SK-N-SH (cell line): Measurements from ENCODE around the gene NUAK1. TPM values are rescaled to one million over a fixed set of nuclear protein-coding genes. Genes with fewer than 3 reads are reported as not detected.
A peak's percentile ranks its signal among the peaks of the same experiment; 100 is the strongest.

Experiments
- CTCF ChIA-PET: fragments of 300-600, 350-600 bp; formaldehyde crosslinking; extraction: SDS; loops from one replicate; lab custom pipeline; 2021; lab: Yijun Ruan, JAX
- POLR2A ChIA-PET: fragments of 350-600 bp; sonication (Branson Sonifier 250); formaldehyde crosslinking; extraction: SDS; loops from one replicate; lab custom pipeline; 2020; ENCODE audit warnings: antibody characterized with exemption, inconsistent platforms; lab: Yijun Ruan, JAX
- DNase-seq: peaks from one replicate; pipeline ENCODE4 v3.0.0; 2012
- H2AFZ ChIP-seq: fragments of 200-600 bp; sonication (generic); 2 replicates; pipeline ENCODE4 v1.8.1; 2016; ENCODE audit warnings: antibody characterized with exemption, mild to moderate bottlenecking, low read depth
- H3F3A ChIP-seq: fragments of 200-600 bp; sonication (generic); replicated peaks from 2 replicates; pipeline ENCODE3; 2016; ENCODE audit warnings: antibody characterized with exemption, mild to moderate bottlenecking; ENCODE audit not compliant: insufficient read depth
- H3K27ac ChIP-seq, 2 experiments: fragments of 200-500 bp in 1 of 2; fragments of 200-600 bp in 1 of 2; sonication (Bioruptor generic) in 1 of 2; sonication (generic), shearing (Covaris generic) in 1 of 2; 2 replicates each; pipeline versions ENCODE4 v1.5.1 to v1.6.1; 2014 to 2016; ENCODE audit warnings: low read depth in 2 of 2, inconsistent platforms in 1 of 2, low read length in 1 of 2, mild to moderate bottlenecking in 1 of 2, mixed read lengths in 1 of 2
- H3K27me3 ChIP-seq: fragments of 200-600 bp; sonication (generic), shearing (Covaris generic); 2 replicates; pipeline ENCODE4 v1.6.1; 2016; ENCODE audit warnings: mixed run types; ENCODE audit not compliant: insufficient read depth
- H3K36me3 ChIP-seq, 2 experiments: fragments of 200-500 bp in 1 of 2; fragments of 200-600 bp in 1 of 2; sonication (Bioruptor generic) in 1 of 2; sonication (generic) in 1 of 2; replicated peaks in 1 of 2; 2 replicates each; pipeline versions ENCODE3 to v1.5.1; 2014 to 2016; ENCODE audit warnings: low read length in 1 of 2, mild to moderate bottlenecking in 1 of 2; ENCODE audit not compliant: insufficient read depth in 2 of 2, control insufficient read depth in 1 of 2
- H3K4me1 ChIP-seq, 2 experiments: fragments of 200-500 bp in 1 of 2; fragments of 200-600 bp in 1 of 2; sonication (Bioruptor generic) in 1 of 2; sonication (generic), shearing (Covaris generic) in 1 of 2; 2 replicates each; pipeline versions ENCODE4 v1.5.1 to v1.6.1; 2014 to 2016; ENCODE audit warnings: low read depth in 1 of 2, low read length in 1 of 2, mixed run types in 1 of 2; ENCODE audit not compliant: insufficient read depth in 2 of 2, control insufficient read depth in 1 of 2
- H3K4me2 ChIP-seq: fragments of 200-600 bp; sonication (generic), shearing (Covaris generic); 2 replicates; pipeline ENCODE4 v1.6.1; 2017; ENCODE audit warnings: mixed run types
- H3K4me3 ChIP-seq, 2 experiments: fragments of 200-500 bp in 1 of 2; fragments of 200-600 bp in 1 of 2; sonication (Bioruptor generic) in 1 of 2; sonication (generic), shearing (Covaris generic) in 1 of 2; 2 replicates each; pipeline versions ENCODE4 v1.5.1 to v1.8.1; 2014 to 2016; ENCODE audit warnings: low read depth in 2 of 2, inconsistent platforms in 1 of 2, low read length in 1 of 2, mild to moderate bottlenecking in 1 of 2, mixed read lengths in 1 of 2, moderate library complexity in 1 of 2
- H3K79me2 ChIP-seq: fragments of 200-600 bp; sonication (generic); 2 replicates; pipeline ENCODE4 v1.8.1; 2017; ENCODE audit warnings: mild to moderate bottlenecking; ENCODE audit not compliant: insufficient read depth
- H3K9ac ChIP-seq: fragments of 200-600 bp; sonication (generic); 2 replicates; pipeline ENCODE4 v1.6.1; 2017; ENCODE audit warnings: mixed run types
- H3K9me2 ChIP-seq: fragments of 200-600 bp; sonication (generic); 2 replicates; pipeline ENCODE4 v1.6.1; 2017; ENCODE audit warnings: mixed run types
- H3K9me3 ChIP-seq: fragments of 200-600 bp; sonication (generic); 2 replicates; pipeline ENCODE4 v1.6.1; 2017; ENCODE audit warnings: mixed run types, mild to moderate bottlenecking, moderate library complexity
- H4K20me1 ChIP-seq: fragments of 200-600 bp; sonication (generic); 2 replicates; pipeline ENCODE4 v1.6.1; 2017; ENCODE audit warnings: mild to moderate bottlenecking, mixed run types; ENCODE audit not compliant: insufficient read depth
- CHD2 ChIP-seq: fragments of 150-350 bp; IDR thresholded peaks from 2 replicates; pipeline ENCODE4 v1.6.1; 2018; ENCODE audit warnings: low read length; ENCODE audit not compliant: partially characterized antibody
- CTCF ChIP-seq: fragments of 200-600 bp; sonication (generic); IDR thresholded peaks from 2 replicates; pipeline ENCODE4 v1.6.1; 2017; ENCODE audit warnings: antibody characterized with exemption, mild to moderate bottlenecking, moderate library complexity
- ELF1 ChIP-seq: IDR thresholded peaks from 2 replicates; pipeline ENCODE4 v1.4.0; 2012
- EP300 ChIP-seq, 2 experiments: IDR thresholded peaks; 2 replicates each; pipeline versions ENCODE4 v1.4.0 to v1.6.1; 2012; ENCODE audit warnings: borderline replicate concordance in 1 of 2, low read depth in 1 of 2, low read length in 1 of 2
- EZH2phosphoT487 ChIP-seq: fragments of 200-600 bp; sonication (generic); IDR thresholded peaks from 2 replicates; pipeline ENCODE4 v1.6.1; 2017; ENCODE audit warnings: low read depth, mixed run types, mild to moderate bottlenecking, antibody characterized with exemption, moderate library complexity, borderline replicate concordance
- FOXJ3 ChIP-seq: sonication (generic); formaldehyde crosslinking; IDR thresholded peaks from 2 replicates; pipeline ENCODE4 v1.5.1; 2020; ENCODE audit warnings: mild to moderate bottlenecking, missing genetic modification reagents
- FOXM1 ChIP-seq: IDR thresholded peaks from 2 replicates; pipeline ENCODE4 v1.4.0; 2012; ENCODE audit warnings: low read depth, mild to moderate bottlenecking
- IRF3 ChIP-seq: fragments of 150-350 bp; IDR thresholded peaks from 2 replicates; pipeline ENCODE4 v1.6.1; 2016; ENCODE audit warnings: mild to moderate bottlenecking, low read depth, low read length
- NFIC ChIP-seq: IDR thresholded peaks from 2 replicates; pipeline ENCODE4 v1.4.0; 2012; ENCODE audit warnings: borderline replicate concordance
- NRF1 ChIP-seq: IDR thresholded peaks from 2 replicates; pipeline ENCODE4 v1.6.1; 2012; ENCODE audit warnings: low read depth, mild to moderate bottlenecking, low read length
- PBX3 ChIP-seq: IDR thresholded peaks from 2 replicates; pipeline ENCODE4; 2012
- REST ChIP-seq: IDR thresholded peaks from 2 replicates; pipeline ENCODE4 v1.6.1; 2012; ENCODE audit warnings: mild to moderate bottlenecking, low read depth, low read length, moderate library complexity
- RFX5 ChIP-seq: IDR thresholded peaks from 2 replicates; pipeline ENCODE4 v1.6.1; 2012; ENCODE audit warnings: mild to moderate bottlenecking, improper control_type of control experiment, low read length
- RXRA ChIP-seq: IDR thresholded peaks from 2 replicates; pipeline ENCODE4 v1.4.0; 2012; ENCODE audit warnings: low read depth, mild to moderate bottlenecking, borderline replicate concordance
- TCF12 ChIP-seq: IDR thresholded peaks from 2 replicates; pipeline ENCODE4 v1.4.0; 2012
- TEAD4 ChIP-seq: IDR thresholded peaks from 2 replicates; pipeline ENCODE4 v1.4.0; 2012; ENCODE audit warnings: mild to moderate bottlenecking, borderline replicate concordance; ENCODE audit not compliant: insufficient read depth
- YY1 ChIP-seq: IDR thresholded peaks from 2 replicates; pipeline ENCODE4 v1.4.0; 2012; ENCODE audit warnings: low read depth, mild to moderate bottlenecking
- ZBTB33 ChIP-seq: IDR thresholded peaks from 2 replicates; pipeline ENCODE4 v1.4.0; 2012; ENCODE audit warnings: low read depth, borderline replicate concordance
- WGBS: methylation state at CpG from one replicate; pipeline ENCODE4 v1.1.6; 2017; ENCODE audit warnings: low lambda C conversion rate; 5-methylcytosine and 5-hydroxymethylcytosine counted together
- polyA plus RNA-seq, 3 experiments: library from polyadenylated mRNA; depleted of rRNA; stranded (reverse); fragments of >200 nt; gene quantifications; 2 replicates each; pipeline ENCODE4 v1.2.3, GENCODE V29; 2012

The NUAK1 gene
- polyA plus RNA-seq, 1 of the 3 experiments (the other 2 are of a cell fraction) = 8.1 TPM

GRCh38 chr12:106108185-106108835 is 30.4 kb downstream of the NUAK1 start:
- no peak for TF ChIP-seq CHD2
- no peak for TF ChIP-seq FOXJ3 (CRISPR knock-in tag)
- TF ChIP-seq NFIC = no peak
- no peak for TF ChIP-seq EZH2phosphoT487
- no peak for TF ChIP-seq IRF3
- TF ChIP-seq RFX5 = no peak
- TF ChIP-seq TEAD4 = no peak
- TF ChIP-seq YY1 = peak; percentile 57; the same call in 1 of the 2 replicates
- TF ChIP-seq EP300 (IDR thresholded peaks at IDR 0.05; ENCODE audit: borderline replicate concordance in 1 of 2, low read depth in 1 of 2, low read length in 1 of 2) = no peak
- no peak for TF ChIP-seq NRF1
- peak; percentile 31; the same call in 1 of the 2 replicates for TF ChIP-seq CTCF
- TF ChIP-seq RXRA = no peak
- TF ChIP-seq PBX3 = no peak
- TF ChIP-seq TCF12 = no peak
- no peak for TF ChIP-seq FOXM1
- TF ChIP-seq REST = no peak
- no peak for TF ChIP-seq ZBTB33
- TF ChIP-seq ELF1 = no peak
- DNase-seq = no peak
- H3K4me2 ChIP-seq = peak overlapping the region; percentile 36
- H3K9ac ChIP-seq = peak overlapping the region; percentile 1; the same call in 1 of the 2 replicates
- H3K36me3 ChIP-seq = peaks cover 0 to 14% of the 10 kb centered on the region in 2 experiments
- POLR2A ChIA-PET = interaction anchor here (0.9 kb wide), 1 partner anchor 306 kb away, joined by 3 read pairs; no protein-coding TSS in a partner anchor
- H4K20me1 ChIP-seq = peaks cover 48% of the 10 kb centered on the region
- peak overlapping the region; percentile 2 to 73; a peak in 3 of 4 replicates for H3K27ac ChIP-seq
- no peaks in the 10 kb centered on the region for H3K9me3 ChIP-seq
- H3K27me3 ChIP-seq = no peaks in the 10 kb centered on the region
- H3K79me2 ChIP-seq = peaks cover 100% of the 10 kb centered on the region
- CTCF ChIA-PET = interaction anchor here (1.2 to 3.4 kb wide), 2 partner anchors 28 to 116 kb away, joined by 3 to 17 read pairs; no protein-coding TSS in a partner anchor
- H3K4me1 ChIP-seq = peaks cover 19 to 42% of the 10 kb centered on the region in 2 experiments
- H3K9me2 ChIP-seq = no peaks in the 10 kb centered on the region
- no peak overlapping the region for H2AFZ ChIP-seq
- WGBS = 56% methylated on average over 4 of the region's 4 CpGs
- H3F3A ChIP-seq = peaks cover 20% of the 10 kb centered on the region
- H3K4me3 ChIP-seq = no peak overlapping the region
